ENCODE results near the gene MEF2D.

Gene MEF2D

GRCh38 chr1:156461781-156462647 lies 38.6 kb downstream of the MEF2D start:
- ATAC-seq: no peak
- TF ChIP-seq ZFP3 (CRISPR knock-in tag; IDR thresholded peaks at IDR 0.05) (no peak), RARB (CRISPR knock-in tag; IDR thresholded peaks at IDR 0.05) (no peak), OSR1 (CRISPR knock-in tag; IDR thresholded peaks at IDR 0.05) (no peak), ZNF565 (CRISPR knock-in tag; conservative IDR thresholded peaks at IDR 0.05; ENCODE audit: low read depth) (no peak), BACH2 (CRISPR knock-in tag; IDR thresholded peaks at IDR 0.05; ENCODE audit: borderline replicate concordance) (no peak), PPARA (CRISPR knock-in tag; IDR thresholded peaks at IDR 0.05; ENCODE audit: borderline replicate concordance) (no peak), ZNF70 (CRISPR knock-in tag; IDR thresholded peaks at IDR 0.05) (no peak), POU6F1 (CRISPR knock-in tag; IDR thresholded peaks at IDR 0.05; ENCODE audit: borderline replicate concordance, low read depth) (no peak), TSHZ2 (CRISPR knock-in tag; IDR thresholded peaks at IDR 0.05) (no peak), TCF4 (CRISPR knock-in tag; IDR thresholded peaks at IDR 0.05; ENCODE audit: borderline replicate concordance) (no peak), CSDC2 (CRISPR knock-in tag; IDR thresholded peaks at IDR 0.05) (no peak), ZFP30 (CRISPR knock-in tag; IDR thresholded peaks at IDR 0.05) (no peak)

GRCh38 chr1:156461109-156461508 lies 39.5 kb downstream of the MEF2D start:
- TF ChIP-seq SNAI2 (CRISPR knock-in tag; IDR thresholded peaks at IDR 0.05): no peak
- no peak for TF ChIP-seq ISL1 (CRISPR knock-in tag; IDR thresholded peaks at IDR 0.05)
- TF ChIP-seq ZNF565 (CRISPR knock-in tag; conservative IDR thresholded peaks at IDR 0.05; ENCODE audit: low read depth): no peak
- TF ChIP-seq TOX (CRISPR knock-in tag; IDR thresholded peaks at IDR 0.05; ENCODE audit: borderline replicate concordance): no peak
- no peak for TF ChIP-seq ESRRG (CRISPR knock-in tag; IDR thresholded peaks at IDR 0.05)
- no peak for TF ChIP-seq ZC3H10 (CRISPR knock-in tag; IDR thresholded peaks at IDR 0.05)
- TF ChIP-seq TSHZ2 (CRISPR knock-in tag; IDR thresholded peaks at IDR 0.05): no peak
- no peak for TF ChIP-seq BACH2 (CRISPR knock-in tag; IDR thresholded peaks at IDR 0.05; ENCODE audit: borderline replicate concordance)

GRCh38 chr1:156460525-156460924 lies 40.0 kb downstream of the MEF2D start:
- ATAC-seq: no peak
- TF ChIP-seq GLIS3 (CRISPR knock-in tag; IDR thresholded peaks at IDR 0.05): no peak
- TF ChIP-seq ESRRG (CRISPR knock-in tag; IDR thresholded peaks at IDR 0.05): no peak
- no peak for TF ChIP-seq TOX (CRISPR knock-in tag; IDR thresholded peaks at IDR 0.05; ENCODE audit: borderline replicate concordance)
- no peak for TF ChIP-seq BACH2 (CRISPR knock-in tag; IDR thresholded peaks at IDR 0.05; ENCODE audit: borderline replicate concordance)
- TF ChIP-seq ZNF565 (CRISPR knock-in tag; conservative IDR thresholded peaks at IDR 0.05; ENCODE audit: low read depth): no peak
- TF ChIP-seq TCF4 (CRISPR knock-in tag; IDR thresholded peaks at IDR 0.05; ENCODE audit: borderline replicate concordance): no peak

More at GRCh38 chr1:156461109-156461508, 39.5 kb downstream of the MEF2D start:
- no peak for ATAC-seq

- ATAC-seq: no peak
- no peak for TF ChIP-seq CSDC2 (CRISPR knock-in tag; IDR thresholded peaks at IDR 0.05)
Measured at GRCh38 chr1:156458181-156458503, 42.4 kb downstream of the MEF2D start.
